ENCODE results near the gene MSRB2. TPM values are rescaled to one million over a fixed set of nuclear protein-coding genes. Genes with fewer than 3 reads are reported as not detected.

MSRB2 gene
- total and polyA plus RNA-seq, 2 of the 4 experiments (the other 2 are of a cell fraction) = 10.6 to 20.1 TPM

DNA sequence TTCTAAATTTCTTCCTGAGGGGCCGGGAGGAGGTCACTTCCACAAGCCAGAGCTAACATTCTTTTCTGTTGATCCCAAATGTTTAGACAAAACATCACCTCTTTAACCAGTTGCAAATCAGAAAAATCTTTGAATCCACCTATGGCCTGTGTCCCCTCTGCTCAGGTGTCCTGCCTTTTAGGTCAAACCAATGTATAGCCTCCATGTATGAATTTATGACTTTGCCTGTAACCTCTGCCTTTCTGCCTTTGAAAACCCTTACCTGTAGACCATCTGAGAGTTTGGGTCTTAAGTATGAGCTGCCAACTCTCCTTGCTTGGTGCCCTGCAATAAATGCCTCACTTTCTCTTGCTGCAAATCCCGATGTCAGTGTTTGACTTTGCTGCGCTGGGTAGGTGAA, 44.1 kb upstream of the MSRB2 start:
- in situ Hi-C loops (cut with MboI; ENCODE audit: low sequenced_read_pairs) = no loop called here
- no peak overlapping the region for H2BK120ac ChIP-seq (ENCODE audit: low read depth, low read length)
- no peak overlapping the region for H3K4ac ChIP-seq (ENCODE audit: low read depth, low read length)
- no peak overlapping the region for H3K23ac ChIP-seq (ENCODE audit: low read depth, low read length)
- H2BK20ac ChIP-seq (ENCODE audit: low read depth, low read length) = no peak overlapping the region
- intact Hi-C loops (cut with micrococcal nuclease) = no loop called here
- BruUV-seq (replicated peaks) = no TSS peak
- H2AK5ac ChIP-seq (ENCODE audit: low read depth, low read length) = no peak overlapping the region
- no peak overlapping the region for H3K4me2 ChIP-seq (ENCODE audit: low read depth, low read length)
- no peak overlapping the region for H4K91ac ChIP-seq (ENCODE audit: insufficient read depth, low read depth, low read length)
- no peak overlapping the region for H3K27ac ChIP-seq (ENCODE audit: insufficient read depth, low read length)
- H3K56ac ChIP-seq (ENCODE audit: extremely low read depth, insufficient read depth, low read length) = no peak overlapping the region
- H4K20me1 ChIP-seq (ENCODE audit: insufficient read depth, low read length) = no peaks in the 10 kb centered on the region
- no peak overlapping the region for H3K9ac ChIP-seq (ENCODE audit: low read depth, low read length)
- H3K79me1 ChIP-seq (ENCODE audit: low read depth in 1 of 2, low read length in 2 of 2) = no peaks in the 10 kb centered on the region
- POLR2A ChIA-PET (ENCODE audit: unreplicated experiment) = no interaction called here
- no peak for ATAC-seq (ENCODE audit: low read depth)
- H3K36me3 ChIP-seq (ENCODE audit: control insufficient read depth, insufficient read depth, low read length) = no peaks in the 10 kb centered on the region
- H2AK9ac ChIP-seq (replicated peaks; ENCODE audit: low read depth, low read length, poor library complexity) = no peak overlapping the region
- TF ChIP-seq, protein P1, sequence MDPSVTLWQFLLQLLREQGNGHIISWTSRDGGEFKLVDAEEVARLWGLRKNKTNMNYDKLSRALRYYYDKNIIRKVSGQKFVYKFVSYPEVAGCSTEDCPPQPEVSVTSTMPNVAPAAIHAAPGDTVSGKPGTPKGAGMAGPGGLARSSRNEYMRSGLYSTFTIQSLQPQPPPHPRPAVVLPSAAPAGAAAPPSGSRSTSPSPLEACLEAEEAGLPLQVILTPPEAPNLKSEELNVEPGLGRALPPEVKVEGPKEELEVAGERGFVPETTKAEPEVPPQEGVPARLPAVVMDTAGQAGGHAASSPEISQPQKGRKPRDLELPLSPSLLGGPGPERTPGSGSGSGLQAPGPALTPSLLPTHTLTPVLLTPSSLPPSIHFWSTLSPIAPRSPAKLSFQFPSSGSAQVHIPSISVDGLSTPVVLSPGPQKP (IDR thresholded peaks at IDR 0.05; ENCODE audit: borderline replicate concordance, low read depth, low read length) = no peak
- TF ChIP-seq RCOR1 (IDR thresholded peaks at IDR 0.05; ENCODE audit: insufficient replicate concordance, low read length) (no peak), NFE2L2 (IDR thresholded peaks at IDR 0.05; ENCODE audit: low read depth, low read length) (no peak), CHD1 (IDR thresholded peaks at IDR 0.05; ENCODE audit: low read depth, low read length) (no peak), CEBPB (IDR thresholded peaks at IDR 0.05; ENCODE audit: low read depth, low read length) (no peak), FOS (IDR thresholded peaks at IDR 0.05; ENCODE audit: low read depth, low read length) (no peak), RAD21 (IDR thresholded peaks at IDR 0.05; ENCODE audit: low read length) (no peak), POLR2A (IDR thresholded peaks at IDR 0.05; ENCODE audit: low read depth, low read length) (no peak), SMC3 (IDR thresholded peaks at IDR 0.05; ENCODE audit: low read depth, low read length) (no peak), MXI1 (IDR thresholded peaks at IDR 0.05; ENCODE audit: borderline replicate concordance, low read depth, low read length) (no peak), RFX5 (IDR thresholded peaks at IDR 0.05; ENCODE audit: low read depth, low read length) (no peak), MAFK (IDR thresholded peaks at IDR 0.05; ENCODE audit: low read depth, low read length) (no peak), BHLHE40 (IDR thresholded peaks at IDR 0.05; ENCODE audit: low read depth, low read length) (no peak), MAZ (IDR thresholded peaks at IDR 0.05; ENCODE audit: borderline replicate concordance, low read depth, low read length) (no peak)
- TF ChIP-seq, protein P2, sequence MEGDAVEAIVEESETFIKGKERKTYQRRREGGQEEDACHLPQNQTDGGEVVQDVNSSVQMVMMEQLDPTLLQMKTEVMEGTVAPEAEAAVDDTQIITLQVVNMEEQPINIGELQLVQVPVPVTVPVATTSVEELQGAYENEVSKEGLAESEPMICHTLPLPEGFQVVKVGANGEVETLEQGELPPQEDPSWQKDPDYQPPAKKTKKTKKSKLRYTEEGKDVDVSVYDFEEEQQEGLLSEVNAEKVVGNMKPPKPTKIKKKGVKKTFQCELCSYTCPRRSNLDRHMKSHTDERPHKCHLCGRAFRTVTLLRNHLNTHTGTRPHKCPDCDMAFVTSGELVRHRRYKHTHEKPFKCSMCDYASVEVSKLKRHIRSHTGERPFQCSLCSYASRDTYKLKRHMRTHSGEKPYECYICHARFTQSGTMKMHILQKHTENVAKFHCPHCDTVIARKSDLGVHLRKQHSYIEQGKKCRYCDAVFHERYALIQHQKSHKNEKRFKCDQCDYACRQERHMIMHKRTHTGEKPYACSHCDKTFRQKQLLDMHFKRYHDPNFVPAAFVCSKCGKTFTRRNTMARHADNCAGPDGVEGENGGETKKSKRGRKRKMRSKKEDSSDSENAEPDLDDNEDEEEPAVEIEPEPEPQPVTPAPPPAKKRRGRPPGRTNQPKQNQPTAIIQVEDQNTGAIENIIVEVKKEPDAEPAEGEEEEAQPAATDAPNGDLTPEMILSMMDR (conservative IDR thresholded peaks at IDR 0.05; ENCODE audit: low read depth, low read length) = no peak
- TF ChIP-seq, protein P3, sequence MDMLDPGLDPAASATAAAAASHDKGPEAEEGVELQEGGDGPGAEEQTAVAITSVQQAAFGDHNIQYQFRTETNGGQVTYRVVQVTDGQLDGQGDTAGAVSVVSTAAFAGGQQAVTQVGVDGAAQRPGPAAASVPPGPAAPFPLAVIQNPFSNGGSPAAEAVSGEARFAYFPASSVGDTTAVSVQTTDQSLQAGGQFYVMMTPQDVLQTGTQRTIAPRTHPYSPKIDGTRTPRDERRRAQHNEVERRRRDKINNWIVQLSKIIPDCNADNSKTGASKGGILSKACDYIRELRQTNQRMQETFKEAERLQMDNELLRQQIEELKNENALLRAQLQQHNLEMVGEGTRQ (IDR thresholded peaks at IDR 0.05; ENCODE audit: low read depth, low read length) = no peak
- WGBS, 2 experiments (ENCODE audit: extremely low coverage in 2 of 2, insufficient read length in 1 of 2) = no CpG with 5 or more reads among the region's 3 CpGs
- CTCF ChIA-PET = no interaction called here
- H3K4me1 ChIP-seq (ENCODE audit: control insufficient read depth, insufficient read depth, low read length) = no peaks in the 10 kb centered on the region
- no peak overlapping the region for H3K14ac ChIP-seq (replicated peaks; ENCODE audit: low read depth, low read length)
- DNase-seq = no peak
- H3K9me1 ChIP-seq (ENCODE audit: insufficient read depth, low read length) = no peaks in the 10 kb centered on the region
- H3K18ac ChIP-seq (ENCODE audit: low read depth, low read length) = no peak overlapping the region
- H4K5ac ChIP-seq (ENCODE audit: low read depth, low read length) = no peak overlapping the region
- peaks cover 2% of the 10 kb centered on the region for H3K27me3 ChIP-seq (ENCODE audit: control insufficient read depth, insufficient read depth, low read length)
- no peak overlapping the region for H4K8ac ChIP-seq (ENCODE audit: low read depth in 2 of 2, low read length in 2 of 2)
- H2BK5ac ChIP-seq (ENCODE audit: low read depth, low read length, poor library complexity, severe bottlenecking) = no peak overlapping the region
- no peak overlapping the region for H3K4me3 ChIP-seq (ENCODE audit: insufficient read depth, low read depth, low read length)
- dilution Hi-C loops (cut with HindIII; ENCODE audit: low sequenced_read_pairs, unreplicated experiment) = no loop called here
- H2BK15ac ChIP-seq (ENCODE audit: low read depth, low read length) = no peak overlapping the region
- no peak overlapping the region for H2AFZ ChIP-seq (replicated peaks; ENCODE audit: low read length, poor library complexity)
- no peaks in the 10 kb centered on the region for H3K9me3 ChIP-seq (ENCODE audit: control insufficient read depth, insufficient read depth, low read length)
